ENCODE measurements around the gene ITPRIP.

DNA sequence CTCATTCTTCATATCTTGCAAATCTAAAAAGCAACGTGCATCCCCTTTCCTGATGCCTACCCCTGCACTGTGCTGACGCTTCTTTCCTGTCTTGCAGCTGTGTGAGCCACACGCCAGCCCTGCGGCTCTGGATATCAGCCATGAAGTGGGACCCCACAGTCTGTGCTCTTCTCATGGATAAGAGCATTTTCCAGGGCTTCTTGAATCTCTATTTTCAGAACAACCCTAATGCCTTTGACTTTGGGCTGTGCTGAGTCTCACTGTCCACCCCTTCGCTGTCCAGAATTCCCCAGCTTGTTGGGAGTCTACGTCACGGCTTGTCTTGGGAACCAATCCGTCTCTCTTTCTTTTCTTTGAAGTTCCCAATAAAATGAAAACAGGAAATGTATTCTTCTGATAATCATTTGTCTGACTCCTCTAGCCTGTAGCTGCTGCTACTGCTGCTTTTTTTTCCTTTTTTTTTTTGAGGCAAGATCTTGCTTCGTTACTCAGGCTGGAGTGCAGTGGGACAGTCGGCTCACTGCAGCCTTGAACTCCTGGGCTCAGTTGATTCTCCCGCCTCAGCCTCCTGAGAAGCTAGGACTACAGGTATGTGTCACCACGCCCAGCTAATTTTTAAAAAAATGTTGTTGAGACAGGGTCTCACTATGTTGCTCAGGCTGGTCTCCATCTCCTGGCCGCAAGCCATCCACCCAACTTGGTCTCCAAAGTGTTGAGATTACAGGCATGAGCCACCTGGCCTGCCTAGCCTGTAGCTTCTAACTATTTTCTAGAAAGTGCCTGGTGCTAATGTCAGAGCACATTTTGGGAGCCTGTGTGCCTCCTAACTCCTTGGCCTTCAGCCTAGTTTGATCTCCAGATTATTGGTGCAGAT, 39.0 kb downstream of the ITPRIP start:
- TF ChIP-seq ZFP3 (CRISPR knock-in tag; IDR thresholded peaks at IDR 0.05) (no peak), ZNF8 (CRISPR knock-in tag; IDR thresholded peaks at IDR 0.05) (no peak), ARNTL (CRISPR knock-in tag; IDR thresholded peaks at IDR 0.05; ENCODE audit: borderline replicate concordance, low read depth) (no peak), ZC3H10 (CRISPR knock-in tag; IDR thresholded peaks at IDR 0.05) (no peak), CSDC2 (CRISPR knock-in tag; IDR thresholded peaks at IDR 0.05) (no peak)
- TF ChIP-seq, protein P1, sequence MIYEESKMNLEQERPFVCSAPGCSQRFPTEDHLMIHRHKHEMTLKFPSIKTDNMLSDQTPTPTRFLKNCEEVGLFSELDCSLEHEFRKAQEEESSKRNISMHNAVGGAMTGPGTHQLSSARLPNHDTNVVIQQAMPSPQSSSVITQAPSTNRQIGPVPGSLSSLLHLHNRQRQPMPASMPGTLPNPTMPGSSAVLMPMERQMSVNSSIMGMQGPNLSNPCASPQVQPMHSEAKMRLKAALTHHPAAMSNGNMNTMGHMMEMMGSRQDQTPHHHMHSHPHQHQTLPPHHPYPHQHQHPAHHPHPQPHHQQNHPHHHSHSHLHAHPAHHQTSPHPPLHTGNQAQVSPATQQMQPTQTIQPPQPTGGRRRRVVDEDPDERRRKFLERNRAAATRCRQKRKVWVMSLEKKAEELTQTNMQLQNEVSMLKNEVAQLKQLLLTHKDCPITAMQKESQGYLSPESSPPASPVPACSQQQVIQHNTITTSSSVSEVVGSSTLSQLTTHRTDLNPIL (CRISPR knock-in tag; IDR thresholded peaks at IDR 0.05; ENCODE audit: low read depth): no peak
